Measurements from ENCODE around the gene RALGPS1.

GRCh38 chr9:127018935-127019334, 104.4 kb downstream of the RALGPS1 start:
- TF ChIP-seq CTCF (conservative IDR thresholded peaks at IDR 0.05 in 1 of 2, IDR thresholded peaks at IDR 0.05 in 1 of 2; ENCODE audit: low read depth in 1 of 2, low read length in 2 of 2) (no peak), EZH2 (IDR thresholded peaks at IDR 0.05; ENCODE audit: low read length, missing control alignments) (no peak)

Data from fibroblast of lung (primary cell).